Neuronal stem cell (in vitro differentiated cells): ENCODE results near the gene GPR160.
"Not testable (repeated sequence)": the region's sequence is repeated elsewhere in the genome, so short reads cannot be mapped to it uniquely, and the experiment has no call there.

Source experiments
- DNase-seq: peaks from one replicate; pipeline ENCODE4 v3.0.0-alpha.2; 2013; ENCODE audit warnings: low spot score
- H2AFZ ChIP-seq: one replicate; pipeline ENCODE4 v1.6.1; 2013; ENCODE audit warnings: mild to moderate bottlenecking, low read length, inconsistent platforms
- H2AK5ac ChIP-seq: 2 replicates; pipeline ENCODE4 v1.6.1; 2013; ENCODE audit warnings: low read depth, mild to moderate bottlenecking, inconsistent platforms, low read length, moderate library complexity, mixed read lengths
- H2BK120ac ChIP-seq: 2 replicates; pipeline ENCODE4 v1.6.1; 2013; ENCODE audit warnings: low read depth, mild to moderate bottlenecking, inconsistent platforms, low read length, moderate library complexity, mixed read lengths
- H2BK12ac ChIP-seq: one replicate; pipeline ENCODE4 v1.6.1; 2013; ENCODE audit warnings: low read length, inconsistent platforms
- H2BK15ac ChIP-seq: 2 replicates; pipeline ENCODE4 v1.6.1; 2013; ENCODE audit warnings: mild to moderate bottlenecking, low read length, inconsistent platforms, mixed read lengths
- H2BK5ac ChIP-seq: one replicate; pipeline ENCODE4 v1.6.1; 2013; ENCODE audit warnings: inconsistent platforms, mild to moderate bottlenecking, low read length, moderate library complexity
- H3K14ac ChIP-seq: one replicate; pipeline ENCODE4 v1.6.1; 2013; ENCODE audit warnings: low read length, inconsistent platforms
- H3K18ac ChIP-seq: 2 replicates; pipeline ENCODE4 v1.6.1; 2013; ENCODE audit warnings: low read length, inconsistent platforms
- H3K23ac ChIP-seq: 2 replicates; pipeline ENCODE4 v1.6.1; 2013; ENCODE audit warnings: low read depth, mild to moderate bottlenecking, mixed read lengths, low read length, inconsistent platforms; ENCODE audit not compliant: poor library complexity
- H3K27ac ChIP-seq: replicated peaks from 3 replicates; pipeline ENCODE4 v1.5.1; 2013; ENCODE audit warnings: low read length, inconsistent platforms
- H3K27me3 ChIP-seq, 3 experiments: 2 replicates each; pipeline ENCODE4 v1.6.1; 2013; ENCODE audit warnings: low read length in 3 of 3, mild to moderate bottlenecking in 2 of 3, inconsistent platforms in 1 of 3, low read depth in 1 of 3, mixed read lengths in 1 of 3, moderate library complexity in 1 of 3; ENCODE audit not compliant: control insufficient read depth in 3 of 3, insufficient read depth in 3 of 3
- H3K36me3 ChIP-seq, 2 donors: replicated peaks in 1 of 2; 2 replicates each; pipeline ENCODE4 v1.6.1; 2013; ENCODE audit warnings: low read length in 2 of 2; ENCODE audit not compliant: control insufficient read depth in 2 of 2, insufficient read depth in 2 of 2
- H3K4ac ChIP-seq: 2 replicates; pipeline ENCODE4 v1.6.1; 2013; ENCODE audit warnings: inconsistent platforms, mild to moderate bottlenecking, low read length, moderate library complexity
- H3K4me1 ChIP-seq, 2 donors: 1 replicate in 1 of 2; 2 replicates in 1 of 2; pipeline ENCODE4 v1.6.1; 2013; ENCODE audit warnings: low read length in 2 of 2, low read depth in 1 of 2; ENCODE audit not compliant: control insufficient read depth in 2 of 2, insufficient read depth in 1 of 2
- H3K4me2 ChIP-seq: one replicate; pipeline ENCODE4 v1.6.1; 2013; ENCODE audit warnings: mild to moderate bottlenecking, low read length, inconsistent platforms; ENCODE audit not compliant: insufficient read depth, poor library complexity, severe bottlenecking
- H3K4me3 ChIP-seq, 2 donors: 2 replicates each; pipeline ENCODE4 v1.5.1; 2013; ENCODE audit warnings: low read length in 2 of 2, mild to moderate bottlenecking in 2 of 2, inconsistent platforms in 1 of 2, moderate library complexity in 1 of 2
- H3K79me1 ChIP-seq: one replicate; pipeline ENCODE4 v1.6.1; 2013; ENCODE audit warnings: low read depth, mild to moderate bottlenecking, inconsistent platforms, low read length, moderate library complexity
- H3K9ac ChIP-seq: one replicate; pipeline ENCODE4 v1.6.1; 2013; ENCODE audit warnings: mild to moderate bottlenecking, low read depth, low read length, inconsistent platforms; ENCODE audit not compliant: poor library complexity
- H3K9me3 ChIP-seq, 2 donors: replicated peaks in 1 of 2; 2 replicates each; pipeline versions ENCODE3 to v1.6.1; 2013; ENCODE audit warnings: low read length in 2 of 2, mild to moderate bottlenecking in 2 of 2, inconsistent platforms in 1 of 2, low read depth in 1 of 2, mixed read lengths in 1 of 2, moderate library complexity in 1 of 2; ENCODE audit not compliant: control insufficient read depth in 2 of 2, insufficient read depth in 1 of 2
- H4K8ac ChIP-seq: one replicate; pipeline ENCODE4 v1.6.1; 2013; ENCODE audit warnings: low read depth, mild to moderate bottlenecking, inconsistent platforms, low read length, moderate library complexity
- H4K91ac ChIP-seq: one replicate; pipeline ENCODE4 v1.6.1; 2013; ENCODE audit warnings: low read length, low read depth, mild to moderate bottlenecking, inconsistent platforms; ENCODE audit not compliant: poor library complexity
- WGBS, 2 donors: extraction: QIAGEN DNeasy Blood & Tissue Kit; methylation state at CpG; one replicate each; pipeline ENCODE4 v1.1.7; 2013; ENCODE audit warnings: missing lambda C conversion rate in 2 of 2, mixed read lengths in 1 of 2; ENCODE audit not compliant: insufficient read length in 2 of 2, insufficient replicate concordance in 1 of 2; ENCODE audit errors: extremely low coverage in 2 of 2; 5-methylcytosine and 5-hydroxymethylcytosine counted together

The GPR160 gene

GRCh38 chr3:170114165-170114564 is 76.4 kb downstream of the GPR160 start:
- H4K91ac ChIP-seq, H2AK5ac ChIP-seq, H3K27me3 ChIP-seq, H3K9ac ChIP-seq, H3K9me3 ChIP-seq, H3K4me1 ChIP-seq, H2BK5ac ChIP-seq, H3K27ac ChIP-seq, H2BK120ac ChIP-seq, H3K4ac ChIP-seq, H3K14ac ChIP-seq, H2BK15ac ChIP-seq, H3K79me1 ChIP-seq, H2BK12ac ChIP-seq, H3K23ac ChIP-seq, H4K8ac ChIP-seq, H3K18ac ChIP-seq, DNase-seq, H3K4me3 ChIP-seq, H2AFZ ChIP-seq, H3K4me2 ChIP-seq: not testable (repeated sequence)
- WGBS, 2 donors: no CpG with 5 or more reads among the region's 8 CpGs
- peaks cover 7 to 94% of the 10 kb centered on the region in 2 donors for H3K36me3 ChIP-seq

DNA sequence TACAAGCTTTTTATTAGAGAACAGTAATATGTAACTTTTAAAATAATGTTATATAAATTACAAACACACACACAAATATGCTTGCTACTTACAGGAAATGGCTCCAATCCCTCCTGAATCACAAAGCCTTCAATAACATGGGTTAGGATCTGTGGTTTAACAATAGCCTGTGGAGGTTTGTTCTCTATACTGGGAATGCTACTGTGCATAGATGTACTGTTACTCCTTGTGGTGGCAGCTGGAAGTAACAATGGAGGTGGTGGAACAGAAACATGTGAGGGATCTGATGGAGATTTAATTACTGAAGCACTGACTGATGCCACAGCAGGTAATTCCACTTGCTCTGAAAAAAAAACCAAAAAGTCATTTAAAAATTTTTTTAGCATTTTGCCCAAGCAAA is 79.3 kb downstream of the GPR160 start:
- no peak overlapping the region for H3K4ac ChIP-seq
- H2AFZ ChIP-seq: no peak overlapping the region
- no peak overlapping the region for H4K91ac ChIP-seq
- H2AK5ac ChIP-seq: no peak overlapping the region
- H3K4me3 ChIP-seq: no peak overlapping the region
- H3K14ac ChIP-seq: no peak overlapping the region
- no peak for DNase-seq
- H3K4me2 ChIP-seq: no peak overlapping the region
- no peaks in the 10 kb centered on the region for H3K9me3 ChIP-seq
- no peak overlapping the region for H4K8ac ChIP-seq
- H2BK15ac ChIP-seq: no peak overlapping the region
- no peak overlapping the region for H3K23ac ChIP-seq
- no peak overlapping the region for H3K18ac ChIP-seq
- no peak overlapping the region for H2BK12ac ChIP-seq
- H2BK120ac ChIP-seq: no peak overlapping the region
- no peak overlapping the region for H3K27ac ChIP-seq
- H3K4me1 ChIP-seq: no peaks in the 10 kb centered on the region
- H3K79me1 ChIP-seq: no peaks in the 10 kb centered on the region
- H3K36me3 ChIP-seq: peaks cover 11 to 96% of the 10 kb centered on the region in 2 donors
- H3K9ac ChIP-seq: no peak overlapping the region
- no peaks in the 10 kb centered on the region for H3K27me3 ChIP-seq
- H2BK5ac ChIP-seq: no peak overlapping the region

DNA sequence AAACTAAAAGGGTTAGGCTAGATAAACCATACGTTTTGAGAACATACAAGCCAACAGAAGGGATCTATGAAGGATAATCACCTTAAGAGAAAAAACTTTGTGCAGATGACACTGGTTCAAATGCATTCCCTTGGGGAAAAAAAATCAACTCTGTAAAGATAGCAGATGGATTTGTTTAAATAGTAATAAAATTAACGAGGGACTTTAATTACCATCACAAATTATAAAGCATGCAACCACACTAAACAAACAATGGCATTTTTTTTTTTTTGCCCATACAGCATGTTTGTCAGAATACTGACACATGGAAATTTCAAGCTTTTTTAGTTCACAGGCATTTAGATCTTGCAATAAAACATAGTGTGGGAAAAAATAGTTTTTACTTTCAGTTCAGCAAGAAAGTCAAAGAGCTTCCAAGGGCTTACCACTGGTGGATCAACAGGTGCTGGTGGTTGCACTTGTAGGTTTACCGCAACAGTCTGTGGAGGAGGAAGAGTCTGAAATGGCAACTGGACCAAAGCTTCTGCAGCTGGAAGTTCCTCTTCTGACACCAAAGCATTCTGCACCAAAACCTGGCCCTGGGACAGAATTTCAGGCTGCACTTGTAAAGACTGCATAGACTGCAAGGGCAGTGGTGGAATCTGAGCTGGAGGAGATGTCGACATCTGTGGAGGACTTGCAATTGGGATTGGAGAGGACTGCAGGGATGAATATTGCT is 90.6 kb downstream of the GPR160 start:
- Histone ChIP-seq H2BK15ac (no peak overlapping the region), H2AFZ (no peak overlapping the region), H3K4me2 (no peak overlapping the region), H3K14ac (no peak overlapping the region), H3K18ac (no peak overlapping the region), H3K36me3 (peaks cover 9 to 77% of the 10 kb centered on the region in 2 donors), H3K4me3 (no peak overlapping the region), H3K9ac (no peak overlapping the region), H3K4me1 (no peaks in the 10 kb centered on the region), H4K8ac (no peak overlapping the region), H2BK5ac (no peak overlapping the region), H3K23ac (no peak overlapping the region), H3K27ac (no peak overlapping the region), H3K79me1 (no peaks in the 10 kb centered on the region), H2AK5ac (no peak overlapping the region), H3K4ac (no peak overlapping the region), H2BK12ac (no peak overlapping the region), H2BK120ac (no peak overlapping the region), H3K27me3 (no peaks in the 10 kb centered on the region), H4K91ac (no peak overlapping the region), H3K9me3 (peaks cover 0 to 5% of the 10 kb centered on the region in 2 donors)
- WGBS, 2 donors: no CpG with 5 or more reads among the region's 4 CpGs
- DNase-seq: no peak

GRCh38 chr3:170128977-170129431 is 91.2 kb downstream of the GPR160 start:
- H2AK5ac ChIP-seq: no peak overlapping the region
- H3K4ac ChIP-seq: no peak overlapping the region
- no peak overlapping the region for H3K27ac ChIP-seq
- no peak overlapping the region for H3K4me3 ChIP-seq
- H2BK12ac ChIP-seq: no peak overlapping the region
- H3K23ac ChIP-seq: no peak overlapping the region
- H2BK5ac ChIP-seq: no peak overlapping the region
- H3K79me1 ChIP-seq: no peaks in the 10 kb centered on the region
- H3K4me2 ChIP-seq: no peak overlapping the region
- peaks cover 9 to 82% of the 10 kb centered on the region in 2 donors for H3K36me3 ChIP-seq
- H3K4me1 ChIP-seq: no peaks in the 10 kb centered on the region
- no peak overlapping the region for H3K14ac ChIP-seq
- H4K91ac ChIP-seq: no peak overlapping the region
- no peak overlapping the region for H2BK15ac ChIP-seq
- H3K27me3 ChIP-seq: no peaks in the 10 kb centered on the region
- no peak overlapping the region for H3K9ac ChIP-seq
- no CpG with 5 or more reads among the region's 1 CpG for WGBS, 2 donors
- H4K8ac ChIP-seq: no peak overlapping the region
- H2AFZ ChIP-seq: no peak overlapping the region
- H3K18ac ChIP-seq: no peak overlapping the region
- no peak for DNase-seq
- peaks cover 0 to 5% of the 10 kb centered on the region in 2 donors for H3K9me3 ChIP-seq
- no peak overlapping the region for H2BK120ac ChIP-seq
